Caco-2 (cell line): ENCODE data around the gene CERT1. TPM values are rescaled to one million over a fixed set of nuclear protein-coding genes. Genes with fewer than 3 reads are reported as not detected.

ENCODE experiments used
- BruUV-seq: library from RNA; stranded (reverse); fragments of 400-500 nt; replicated peaks from 2 replicates; lab custom pipeline; 2021; lab: Mats Ljungman, UMichigan
- CTCF ChIA-PET: fragments of 300-600 bp; sonication (Branson Sonifier 250); formaldehyde crosslinking; loops from one replicate; lab custom pipeline; 2022; ENCODE audit warnings: antibody characterized with exemption; lab: Charles Lee
- POLR2A ChIA-PET: fragments of 300-600 bp; sonication (Branson Sonifier 250); formaldehyde crosslinking; loops from one replicate; lab custom pipeline; 2022; ENCODE audit warnings: antibody characterized with exemption; lab: Charles Lee
- DNase-seq, 2 experiments: peaks; one replicate each; pipeline versions ENCODE4 v3.0.0 to v3.0.0-alpha.2; 2020 to 2022
- H3K27me3 ChIP-seq: replicated peaks from 2 replicates; pipeline ENCODE4 v1.6.0; 2011; ENCODE audit warnings: low read length; ENCODE audit not compliant: control insufficient read depth, insufficient read depth
- H3K36me3 ChIP-seq: 2 replicates; pipeline ENCODE4 v1.5.1; 2011; ENCODE audit warnings: low read length; ENCODE audit not compliant: control insufficient read depth, insufficient read depth
- H3K4me1 ChIP-seq: fragments of 250-450 bp; sonication (Bioruptor Pico); 2 replicates; pipeline ENCODE4 v1.5.1; 2020; ENCODE audit warnings: mild to moderate bottlenecking
- H3K4me3 ChIP-seq: 2 replicates; pipeline ENCODE4 v1.5.1; 2011; ENCODE audit warnings: low read depth, mild to moderate bottlenecking, control low read depth, low read length
- H3K9me3 ChIP-seq: fragments of 250-450 bp; sonication (Bioruptor Pico); 2 replicates; pipeline ENCODE4 v1.5.1; 2020; ENCODE audit warnings: mild to moderate bottlenecking, moderate library complexity
- H3K27ac Mint-ChIP-seq: one replicate; pipeline ENCODE4 v1.8.0; 2022; ENCODE audit warnings: mixed read lengths; ENCODE audit not compliant: unreplicated experiment
- H3K27me3 Mint-ChIP-seq: one replicate; pipeline ENCODE4 v1.8.0; 2022; ENCODE audit warnings: mixed read lengths; ENCODE audit not compliant: insufficient read depth, unreplicated experiment
- H3K36me3 Mint-ChIP-seq: one replicate; pipeline ENCODE4 v1.8.0; 2022; ENCODE audit warnings: mild to moderate bottlenecking, mixed read lengths; ENCODE audit not compliant: insufficient read depth, unreplicated experiment
- H3K4me1 Mint-ChIP-seq: one replicate; pipeline ENCODE4 v1.8.0; 2022; ENCODE audit warnings: low read depth, mixed read lengths; ENCODE audit not compliant: unreplicated experiment
- H3K4me3 Mint-ChIP-seq: one replicate; pipeline ENCODE4 v1.8.0; 2022; ENCODE audit warnings: mild to moderate bottlenecking, moderate library complexity, mixed read lengths; ENCODE audit not compliant: unreplicated experiment
- H3K9me3 Mint-ChIP-seq: one replicate; pipeline ENCODE4 v1.8.0; 2022; ENCODE audit warnings: mixed read lengths; ENCODE audit not compliant: unreplicated experiment
- intact Hi-C: fragments of 100-400 bp; cut with micrococcal nuclease; formaldehyde crosslinking; loops from one replicate; pipeline ENCODE4 v1.10.0; 2022; ENCODE audit not compliant: unreplicated experiment
- total RNA-seq: library from RNA; stranded (reverse); gene quantifications from 2 replicates; pipeline ENCODE4 v1.2.3, GENCODE V29; 2022
- TF ChIP-seq, protein P1 (sequence below), 2 experiments: fragments of 200-600 bp in 1 of 2; IDR thresholded peaks; 1 replicate in 1 of 2; 2 replicates in 1 of 2; pipeline versions ENCODE4 v1.5.1 to v1.8.0; 2011 to 2022; ENCODE audit warnings: antibody characterized with exemption in 1 of 2, control low read depth in 1 of 2, inconsistent platforms in 1 of 2, low read depth in 1 of 2, low read length in 1 of 2, mild to moderate bottlenecking in 1 of 2, moderate library complexity in 1 of 2; ENCODE audit not compliant: insufficient read depth in 1 of 2, severe bottlenecking in 1 of 2, unreplicated experiment in 1 of 2

Gene CERT1
- total RNA-seq, 1 experiment from 2014 or later, result 44.3 TPM

DNA sequence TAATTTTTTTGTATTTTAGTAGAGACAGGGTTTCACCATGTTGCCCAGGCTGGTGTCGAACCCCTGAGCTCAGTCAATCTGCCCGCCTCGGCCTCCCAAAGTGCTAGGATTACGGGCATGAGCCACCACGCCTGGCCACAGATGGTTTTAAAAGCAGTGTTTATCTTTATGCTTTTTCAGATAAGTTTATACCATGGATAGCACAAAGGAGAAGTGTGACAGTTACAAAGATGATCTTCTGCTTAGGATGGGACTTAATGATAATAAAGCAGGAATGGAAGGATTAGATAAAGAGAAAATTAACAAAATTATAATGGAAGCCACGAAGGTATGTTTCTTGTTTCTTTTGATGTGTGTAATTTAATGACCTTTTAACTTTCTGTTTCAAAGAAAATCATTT, 35.4 kb upstream of the CERT1 start:
- BruUV-seq, result no TSS peak
- POLR2A ChIA-PET, result no interaction called here
- no peaks in the 10 kb centered on the region for H3K4me1 Mint-ChIP-seq
- TF ChIP-seq, protein P1, sequence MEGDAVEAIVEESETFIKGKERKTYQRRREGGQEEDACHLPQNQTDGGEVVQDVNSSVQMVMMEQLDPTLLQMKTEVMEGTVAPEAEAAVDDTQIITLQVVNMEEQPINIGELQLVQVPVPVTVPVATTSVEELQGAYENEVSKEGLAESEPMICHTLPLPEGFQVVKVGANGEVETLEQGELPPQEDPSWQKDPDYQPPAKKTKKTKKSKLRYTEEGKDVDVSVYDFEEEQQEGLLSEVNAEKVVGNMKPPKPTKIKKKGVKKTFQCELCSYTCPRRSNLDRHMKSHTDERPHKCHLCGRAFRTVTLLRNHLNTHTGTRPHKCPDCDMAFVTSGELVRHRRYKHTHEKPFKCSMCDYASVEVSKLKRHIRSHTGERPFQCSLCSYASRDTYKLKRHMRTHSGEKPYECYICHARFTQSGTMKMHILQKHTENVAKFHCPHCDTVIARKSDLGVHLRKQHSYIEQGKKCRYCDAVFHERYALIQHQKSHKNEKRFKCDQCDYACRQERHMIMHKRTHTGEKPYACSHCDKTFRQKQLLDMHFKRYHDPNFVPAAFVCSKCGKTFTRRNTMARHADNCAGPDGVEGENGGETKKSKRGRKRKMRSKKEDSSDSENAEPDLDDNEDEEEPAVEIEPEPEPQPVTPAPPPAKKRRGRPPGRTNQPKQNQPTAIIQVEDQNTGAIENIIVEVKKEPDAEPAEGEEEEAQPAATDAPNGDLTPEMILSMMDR (IDR thresholded peaks at IDR 0.05; ENCODE audit: insufficient read depth in 1 of 2, low read depth in 1 of 2, low read length in 1 of 2, severe bottlenecking in 1 of 2, unreplicated experiment in 1 of 2), result no peak
- no peaks in the 10 kb centered on the region for H3K9me3 Mint-ChIP-seq
- H3K4me3 Mint-ChIP-seq, result no peak overlapping the region
- H3K27ac Mint-ChIP-seq, result no peak overlapping the region
- no peaks in the 10 kb centered on the region for H3K27me3 Mint-ChIP-seq
- no peaks in the 10 kb centered on the region for H3K36me3 ChIP-seq
- CTCF ChIA-PET, result no interaction called here
- intact Hi-C loops, result no loop called here
- H3K36me3 Mint-ChIP-seq, result no peaks in the 10 kb centered on the region
- no peaks in the 10 kb centered on the region for H3K27me3 ChIP-seq
- DNase-seq, result no peak
- H3K4me3 ChIP-seq, result no peak overlapping the region
- no peaks in the 10 kb centered on the region for H3K4me1 ChIP-seq
- H3K9me3 ChIP-seq, result no peaks in the 10 kb centered on the region

- no peaks in the 10 kb centered on the region for H3K4me1 ChIP-seq
- H3K27ac Mint-ChIP-seq, result no peak overlapping the region
- ChIA-PET POLR2A (no interaction called here), CTCF (no interaction called here)
- H3K9me3 ChIP-seq, result no peaks in the 10 kb centered on the region
- no peak for DNase-seq
- no peak overlapping the region for H3K4me3 ChIP-seq
- TF ChIP-seq, protein P1 (IDR thresholded peaks at IDR 0.05; ENCODE audit: insufficient read depth in 1 of 2, low read depth in 1 of 2, low read length in 1 of 2, severe bottlenecking in 1 of 2, unreplicated experiment in 1 of 2), result no peak
- no TSS peak for BruUV-seq
- H3K27me3 ChIP-seq, result no peaks in the 10 kb centered on the region
- H3K4me1 Mint-ChIP-seq, result no peaks in the 10 kb centered on the region
- intact Hi-C loops, result no loop called here
- no peaks in the 10 kb centered on the region for H3K27me3 Mint-ChIP-seq
- H3K36me3 Mint-ChIP-seq, result no peaks in the 10 kb centered on the region
- no peak overlapping the region for H3K4me3 Mint-ChIP-seq
- no peaks in the 10 kb centered on the region for H3K36me3 ChIP-seq
- no peaks in the 10 kb centered on the region for H3K9me3 Mint-ChIP-seq
Measured at GRCh38 chr5:75545131-75545530, 33.7 kb upstream of the CERT1 start.

GRCh38 chr5:75538211-75538610, 26.8 kb upstream of the CERT1 start:
- Mint-ChIP-seq H3K27ac (no peak overlapping the region), H3K4me3 (no peak overlapping the region), H3K9me3 (peaks cover 4% of the 10 kb centered on the region), H3K36me3 (no peaks in the 10 kb centered on the region), H3K27me3 (no peaks in the 10 kb centered on the region), H3K4me1 (no peaks in the 10 kb centered on the region)
- H3K4me1 ChIP-seq, result no peaks in the 10 kb centered on the region
- TF ChIP-seq, protein P1 (IDR thresholded peaks at IDR 0.05; ENCODE audit: insufficient read depth in 1 of 2, low read depth in 1 of 2, low read length in 1 of 2, severe bottlenecking in 1 of 2, unreplicated experiment in 1 of 2), result no peak
- no peak for DNase-seq
- BruUV-seq, result no TSS peak
- H3K36me3 ChIP-seq, result no peaks in the 10 kb centered on the region
- H3K27me3 ChIP-seq, result no peaks in the 10 kb centered on the region
- POLR2A ChIA-PET, result no interaction called here
- intact Hi-C loops, result no loop called here
- H3K9me3 ChIP-seq, result peaks cover 4% of the 10 kb centered on the region; the same call in 1 of the 2 replicates
- CTCF ChIA-PET, result no interaction called here
- no peak overlapping the region for H3K4me3 ChIP-seq
